Prostate gland (tissue), 2 donors: ENCODE data around the gene NXPE2. TPM values are rescaled to one million over a fixed set of nuclear protein-coding genes. Genes with fewer than 3 reads are reported as not detected.

Experiments used
- DNase-seq: peaks from one replicate; pipeline ENCODE4 v3.0.0-alpha.2; 2019; ENCODE audit warnings: low spot score
- H3K27ac ChIP-seq, 2 donors: fragments of 200-600 bp; sonication (generic); 2 replicates each; pipeline ENCODE4 v1.5.1; 2017 to 2019
- H3K27me3 ChIP-seq: fragments of 200-600 bp; sonication (generic); replicated peaks from 2 replicates; pipeline ENCODE4 v1.5.1; 2019; ENCODE audit not compliant: insufficient read depth
- H3K36me3 ChIP-seq, 2 donors: fragments of 200-600 bp; sonication (generic); 1 replicate in 1 of 2; 2 replicates in 1 of 2; pipeline versions ENCODE4 v1.5.1 to v1.8.1; 2017 to 2019
- H3K4me1 ChIP-seq: fragments of 200-600 bp; sonication (generic); replicated peaks from 2 replicates; pipeline ENCODE4 v1.5.1; 2019
- H3K4me3 ChIP-seq, 2 donors: fragments of 200-600 bp; sonication (generic); 2 replicates each; pipeline ENCODE4 v1.5.1; 2017 to 2019
- H3K9me3 ChIP-seq: fragments of 200-600 bp; sonication (generic); 2 replicates; pipeline ENCODE4 v1.5.1; 2017
- CTCF ChIP-seq, 4 experiments: fragments of 200-600 bp in 2 of 4; fragments of 450-650 bp in 2 of 4; sonication (generic) in 2 of 4; IDR thresholded peaks; 1 replicate in 3 of 4; 2 replicates in 1 of 4; pipeline ENCODE4 v1.5.1; 2016 to 2019; ENCODE audit warnings: antibody characterized with exemption in 4 of 4, mild to moderate bottlenecking in 2 of 4, moderate library complexity in 2 of 4
- POLR2A ChIP-seq: fragments of 450-650 bp; IDR thresholded peaks from one replicate; pipeline ENCODE4 v1.6.1; 2016; ENCODE audit warnings: antibody characterized with exemption, mild to moderate bottlenecking
- POLR2AphosphoS5 ChIP-seq: sonication (generic); formaldehyde crosslinking; IDR thresholded peaks from one replicate; pipeline ENCODE4 v1.6.1; 2017; ENCODE audit warnings: antibody characterized with exemption
- WGBS: methylation state at CpG from one replicate; pipeline ENCODE4 v1.1.5; 2018; 5-methylcytosine and 5-hydroxymethylcytosine counted together
- intact Hi-C: fragments of 100-400 bp; cut with DNase I; formaldehyde crosslinking; loops from one replicate; pipeline ENCODE4 v1.14.2; 2022
- total RNA-seq, 2 donors: library from RNA; depleted of rRNA; stranded (reverse); fragments of >200 nt; gene quantifications; one replicate each; pipeline ENCODE4 v1.1.0, GENCODE V29; 2016

The NXPE2 gene
- total RNA-seq, 2 donors from 2014 or later = 0.62 to 0.68 TPM

DNA sequence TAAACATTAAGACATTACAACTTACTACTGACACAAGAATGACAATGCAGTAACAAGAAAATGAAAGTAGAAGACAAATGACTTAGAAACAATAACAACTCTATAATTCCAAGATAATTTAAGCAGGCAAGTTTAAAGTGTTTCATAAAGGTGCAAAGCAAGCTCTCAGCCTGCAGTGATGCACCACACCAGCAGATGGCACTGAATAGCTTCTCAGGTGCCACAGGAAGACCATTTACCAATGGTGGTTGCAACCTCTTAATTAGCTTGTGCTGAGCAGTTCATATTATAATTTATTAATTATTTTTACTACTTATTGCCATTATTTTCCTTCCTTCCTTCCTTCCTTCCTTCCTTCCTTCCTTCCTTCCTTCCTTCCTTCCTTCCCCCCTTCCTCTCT, 60.6 kb downstream of the NXPE2 start:
- H3K27me3 ChIP-seq = no peaks in the 10 kb centered on the region
- H3K27ac ChIP-seq = no peak overlapping the region
- no peaks in the 10 kb centered on the region for H3K36me3 ChIP-seq
- H3K9me3 ChIP-seq = no peaks in the 10 kb centered on the region
- peak in 3 of 4 experiments; percentile 52 to 67 (median 59) for TF ChIP-seq CTCF (IDR thresholded peaks at IDR 0.05)
- TF ChIP-seq POLR2A = no peak
- intact Hi-C loops = no loop called here
- H3K4me1 ChIP-seq = no peaks in the 10 kb centered on the region
- H3K4me3 ChIP-seq = no peak overlapping the region
- DNase-seq = peak; percentile 31

DNA sequence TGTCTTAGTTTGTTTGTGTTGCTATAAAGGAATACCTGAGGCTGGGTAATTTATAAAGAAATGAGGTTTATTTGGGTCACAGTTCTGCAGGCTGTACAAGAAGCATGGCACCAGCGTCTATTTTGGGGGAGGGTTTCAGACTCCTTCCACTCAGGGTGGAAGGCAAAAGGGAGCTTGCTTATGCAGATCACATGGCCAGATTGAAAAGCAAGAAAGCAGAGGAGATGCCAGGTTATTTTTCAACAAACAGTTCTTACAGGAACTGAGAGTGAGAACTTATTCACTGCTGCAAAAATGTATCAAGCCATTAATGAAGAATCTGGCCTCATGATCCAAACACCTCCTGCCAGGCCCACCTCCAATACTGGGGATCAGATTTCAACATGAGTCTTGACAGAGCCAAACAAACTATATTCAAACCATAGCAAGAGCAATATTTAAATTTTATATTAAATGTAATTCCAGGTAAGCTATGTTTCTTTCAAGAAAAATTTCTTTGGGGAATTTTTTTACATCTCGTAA, 66.9 kb downstream of the NXPE2 start:
- Histone ChIP-seq H3K9me3 (no peaks in the 10 kb centered on the region), H3K4me3 (no peak overlapping the region), H3K36me3 (no peaks in the 10 kb centered on the region), H3K27me3 (no peaks in the 10 kb centered on the region), H3K4me1 (no peaks in the 10 kb centered on the region), H3K27ac (no peak overlapping the region)
- DNase-seq = no peak
- intact Hi-C loops = no loop called here
- 73% methylated on average over 2 of the region's 2 CpGs for WGBS
- TF ChIP-seq CTCF (IDR thresholded peaks at IDR 0.05) (no peak), POLR2AphosphoS5 (no peak), POLR2A (no peak)

GRCh38 chr11:114746013-114746412, 67.7 kb downstream of the NXPE2 start:
- intact Hi-C loops = no loop called here

More at GRCh38 chr11:114746013-114746412, 67.7 kb downstream of the NXPE2 start:
- no peak for DNase-seq
- Histone ChIP-seq H3K4me3 (no peak overlapping the region), H3K27ac (no peak overlapping the region), H3K4me1 (no peaks in the 10 kb centered on the region), H3K27me3 (no peaks in the 10 kb centered on the region), H3K36me3 (no peaks in the 10 kb centered on the region), H3K9me3 (no peaks in the 10 kb centered on the region)
- 48% methylated on average over 3 of the region's 3 CpGs for WGBS
- TF ChIP-seq CTCF (IDR thresholded peaks at IDR 0.05) = no peak
- no peak for TF ChIP-seq POLR2A
- no peak for TF ChIP-seq POLR2AphosphoS5

Other genes starting within 250 kb of the NXPE2 start
- gene REXO2, start 239.1 kb upstream of the NXPE2 start, total RNA-seq = 100 to 1,000 TPM in 1 of 2 donors, 10 to 100 TPM in 1; 90.6 to 151 TPM
- 1 to 10 TPM in 1 of 2 donors, under 1 TPM in 1; 0.09 to 3.0 TPM for gene NXPE1, start 118.6 kb upstream of the NXPE2 start, total RNA-seq
- gene NXPE4, start 82.7 kb upstream of the NXPE2 start, total RNA-seq = 10 to 100 TPM in 1 of 2 donors, under 1 TPM in 1; 0.18 to 12.3 TPM